CD8-positive, alpha-beta memory T cell (primary cell): ENCODE measurements around the gene ZNF598. TPM values are rescaled to one million over a fixed set of nuclear protein-coding genes. Genes with fewer than 3 reads are reported as not detected.

Experiments used
- CTCF ChIA-PET: fragments of 350-600 bp; sonication (Branson Sonifier 250); formaldehyde crosslinking; loops from one replicate; lab custom pipeline; 2021; ENCODE audit warnings: antibody characterized with exemption; lab: Charles Lee
- POLR2A ChIA-PET: fragments of 350-600 bp; sonication (Branson Sonifier 250); formaldehyde crosslinking; loops from one replicate; lab custom pipeline; 2021; ENCODE audit warnings: antibody characterized with exemption; lab: Charles Lee
- DNase-seq, 5 donors: peaks; one replicate each; pipeline versions ENCODE4 v3.0.0 to v3.0.0-alpha.2; 2020 to 2022; ENCODE audit warnings: mixed read lengths in 1 of 5
- H3K27ac ChIP-seq: one replicate; pipeline ENCODE4 v1.7.0; 2013; ENCODE audit warnings: low read depth, mild to moderate bottlenecking, low read length, moderate library complexity
- H3K27me3 ChIP-seq: 2 replicates; pipeline ENCODE4 v1.7.0; 2013; ENCODE audit warnings: low read length, mild to moderate bottlenecking; ENCODE audit not compliant: insufficient read depth, poor library complexity, severe bottlenecking
- H3K36me3 ChIP-seq: 2 replicates; pipeline ENCODE4 v1.7.0; 2013; ENCODE audit warnings: mild to moderate bottlenecking, low read length, moderate library complexity; ENCODE audit not compliant: insufficient read depth
- H3K4me1 ChIP-seq: 2 replicates; pipeline ENCODE4 v1.7.0; 2013; ENCODE audit warnings: mild to moderate bottlenecking, low read length, moderate library complexity; ENCODE audit not compliant: insufficient read depth
- H3K4me3 ChIP-seq: 2 replicates; pipeline ENCODE4 v1.7.0; 2013; ENCODE audit warnings: mild to moderate bottlenecking, low read length
- H3K9me3 ChIP-seq: 2 replicates; pipeline ENCODE4 v1.7.0; 2013; ENCODE audit warnings: mild to moderate bottlenecking, low read length
- H3K27ac Mint-ChIP-seq, 8 donors: one replicate each; pipeline ENCODE4 v1.8.0; 2020 to 2021; ENCODE audit warnings: mixed read lengths in 8 of 8, mild to moderate bottlenecking in 6 of 8, inconsistent platforms in 3 of 8, moderate library complexity in 3 of 8
- H3K27me3 Mint-ChIP-seq, 2 donors: one replicate each; pipeline ENCODE4 v1.8.0; 2020 to 2021; ENCODE audit warnings: mixed read lengths in 2 of 2, mild to moderate bottlenecking in 1 of 2, moderate library complexity in 1 of 2
- H3K36me3 Mint-ChIP-seq, 3 donors: one replicate each; pipeline ENCODE4 v1.8.0; 2020 to 2021; ENCODE audit warnings: mixed read lengths in 3 of 3, inconsistent platforms in 1 of 3, mild to moderate bottlenecking in 1 of 3
- H3K4me1 Mint-ChIP-seq, 3 donors: one replicate each; pipeline ENCODE4 v1.8.0; 2020 to 2021; ENCODE audit warnings: mixed read lengths in 3 of 3, inconsistent platforms in 1 of 3, mild to moderate bottlenecking in 1 of 3
- H3K4me3 Mint-ChIP-seq, 7 donors: one replicate each; pipeline ENCODE4 v1.8.0; 2020 to 2021; ENCODE audit warnings: mixed read lengths in 7 of 7, mild to moderate bottlenecking in 6 of 7, moderate library complexity in 4 of 7, inconsistent platforms in 2 of 7
- H3K9me3 Mint-ChIP-seq, 5 donors: one replicate each; pipeline ENCODE4 v1.8.0; 2020 to 2022; ENCODE audit warnings: mixed read lengths in 5 of 5, mild to moderate bottlenecking in 3 of 5, moderate library complexity in 2 of 5, inconsistent platforms in 1 of 5
- polyA plus RNA-seq: library from polyadenylated mRNA; unstranded; fragments of 300-500 nt; fragmentation: Illumina TruSeq; gene quantifications from one replicate; pipeline ENCODE4 v1.2.3, GENCODE V29; 2021
- total RNA-seq, 2 experiments: library from RNA; stranded (reverse); gene quantifications; one replicate each; pipeline ENCODE4 v1.2.3, GENCODE V29; 2021

The ZNF598 gene
- total and polyA plus RNA-seq, 3 experiments from 2014 or later, result 11.3 to 96.6 (median 91.8) TPM

DNA sequence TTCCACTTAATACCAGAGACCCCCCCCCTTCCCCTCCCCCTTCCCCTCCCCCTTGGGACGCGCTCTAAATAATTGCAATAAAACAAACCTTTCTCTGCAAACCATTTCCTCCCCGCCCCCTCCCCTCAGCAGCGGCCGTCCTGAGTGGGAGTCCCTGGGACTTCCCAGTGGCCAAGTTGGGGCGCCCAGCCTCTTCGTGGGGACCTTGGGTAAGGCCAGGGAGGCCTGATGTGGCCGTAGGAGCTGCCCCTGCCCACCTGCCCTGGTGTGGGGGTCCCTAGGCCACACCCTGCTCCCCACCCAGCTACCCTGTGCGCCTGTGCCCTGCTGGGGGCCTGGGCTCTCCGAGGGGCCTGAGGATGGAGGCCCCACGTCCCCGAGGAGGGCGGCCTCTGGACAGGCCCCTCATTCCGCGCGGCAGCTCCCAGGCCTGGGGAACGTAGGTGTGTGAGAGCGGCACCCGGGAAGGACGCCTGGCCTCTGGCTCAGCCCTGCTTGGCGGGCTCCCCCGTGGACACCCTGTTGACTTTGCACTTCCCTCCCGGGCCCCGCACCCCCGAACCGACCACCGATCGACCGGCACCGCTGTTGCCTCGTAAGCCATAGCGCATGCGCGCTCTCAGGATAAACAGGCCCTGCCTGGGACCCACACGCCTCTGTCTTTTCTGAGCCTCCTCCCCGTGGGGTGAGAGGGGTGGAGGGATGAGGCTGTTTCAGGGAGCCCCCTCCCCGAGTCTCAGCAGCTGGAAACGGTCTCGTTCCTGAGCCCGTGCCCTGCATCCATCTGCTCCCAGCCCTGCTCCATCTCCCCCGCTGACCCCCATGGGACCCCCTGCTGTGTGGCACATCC is 29.0 kb upstream of the ZNF598 start:
- Mint-ChIP-seq H3K4me1 (no peaks in the 10 kb centered on the region), H3K4me3 (no peak overlapping the region), H3K27ac (no peak overlapping the region), H3K9me3 (no peaks in the 10 kb centered on the region), H3K36me3 (no peaks in the 10 kb centered on the region), H3K27me3 (no peaks in the 10 kb centered on the region)
- H3K9me3 ChIP-seq, result no peaks in the 10 kb centered on the region
- no peaks in the 10 kb centered on the region for H3K36me3 ChIP-seq
- H3K4me3 ChIP-seq, result no peak overlapping the region
- H3K27me3 ChIP-seq, result no peaks in the 10 kb centered on the region
- ChIA-PET CTCF (interaction anchor here (1.3 to 2.1 kb wide), 2 partner anchors 16 to 102 kb away, joined by 4 to 8 read pairs; no protein-coding TSS in a partner anchor), POLR2A (interaction anchor here (0.7 kb wide), 1 partner anchor 414 kb away, joined by 3 read pairs; no protein-coding TSS in a partner anchor)
- H3K4me1 ChIP-seq, result no peaks in the 10 kb centered on the region
- no peak overlapping the region for H3K27ac ChIP-seq
- no peak for DNase-seq

DNA sequence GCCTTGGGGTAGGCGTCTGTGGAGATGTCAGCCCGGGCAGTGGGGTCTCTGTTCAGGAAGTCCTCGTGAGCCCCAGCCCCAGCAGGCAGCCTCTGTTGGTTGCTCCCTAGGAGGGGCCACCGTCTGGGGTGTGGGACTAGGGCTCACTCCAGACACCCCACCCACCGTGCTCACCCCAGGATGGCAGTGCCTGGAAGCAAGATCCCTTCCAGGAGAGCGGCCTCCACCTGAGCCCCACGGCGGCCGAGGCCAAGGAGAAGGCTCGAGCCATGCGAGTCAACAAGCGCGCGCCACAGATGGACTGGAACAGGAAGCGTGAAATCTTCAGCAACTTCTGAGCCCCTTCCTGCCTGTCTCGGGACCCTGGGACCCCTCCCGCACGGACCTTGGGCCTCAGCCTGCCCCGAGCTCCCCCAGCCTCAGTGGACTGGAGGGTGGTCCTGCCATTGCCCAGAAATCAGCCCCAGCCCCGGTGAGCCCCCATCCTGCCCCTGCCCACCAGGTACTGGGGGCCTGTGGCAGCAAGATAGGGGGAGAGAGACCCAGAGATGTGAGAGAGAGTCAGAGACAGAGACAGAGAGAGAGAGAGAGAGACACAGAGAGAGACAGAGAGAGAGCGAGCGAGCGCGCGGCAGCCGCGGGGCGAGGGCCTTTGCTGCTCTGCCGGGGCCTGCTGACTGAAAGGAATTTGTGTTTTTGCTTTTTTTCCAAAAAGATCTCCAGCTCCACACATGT is 28.2 kb upstream of the ZNF598 start:
- no peaks in the 10 kb centered on the region for H3K9me3 Mint-ChIP-seq
- H3K27ac Mint-ChIP-seq, result no peak overlapping the region
- ChIA-PET POLR2A (no interaction called here), CTCF (no interaction called here)
- no peaks in the 10 kb centered on the region for H3K9me3 ChIP-seq
- no peaks in the 10 kb centered on the region for H3K36me3 Mint-ChIP-seq
- no peaks in the 10 kb centered on the region for H3K4me1 ChIP-seq
- H3K27me3 Mint-ChIP-seq, result no peaks in the 10 kb centered on the region
- H3K27me3 ChIP-seq, result no peaks in the 10 kb centered on the region
- no peak for DNase-seq
- H3K4me1 Mint-ChIP-seq, result no peaks in the 10 kb centered on the region
- no peaks in the 10 kb centered on the region for H3K36me3 ChIP-seq
- H3K27ac ChIP-seq, result no peak overlapping the region
- H3K4me3 Mint-ChIP-seq, result no peak overlapping the region
- no peak overlapping the region for H3K4me3 ChIP-seq

DNA sequence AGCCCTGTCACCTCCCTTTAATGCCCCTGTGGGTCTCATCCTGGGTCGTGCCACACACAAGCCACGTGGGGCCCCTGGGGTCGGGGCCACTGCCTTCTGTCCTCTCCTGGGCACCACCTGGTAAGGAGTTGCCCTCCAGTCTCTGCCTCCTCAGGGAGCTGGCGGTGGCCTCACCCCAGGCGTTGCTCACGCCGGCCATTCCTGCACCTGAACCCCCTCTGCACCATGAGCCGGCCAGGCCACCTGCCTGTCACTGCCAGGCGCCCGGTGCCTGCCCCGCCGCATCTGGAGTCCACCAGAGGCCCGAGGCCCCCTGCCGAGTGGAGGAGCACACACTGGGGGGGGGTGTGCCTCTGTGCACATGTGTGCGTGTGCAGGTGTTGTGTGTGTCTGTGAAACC is 27.5 kb upstream of the ZNF598 start:
- Histone ChIP-seq H3K9me3 (no peaks in the 10 kb centered on the region), H3K4me3 (no peak overlapping the region), H3K4me1 (no peaks in the 10 kb centered on the region), H3K36me3 (no peaks in the 10 kb centered on the region), H3K27ac (no peak overlapping the region), H3K27me3 (no peaks in the 10 kb centered on the region)
- no peaks in the 10 kb centered on the region for H3K36me3 Mint-ChIP-seq
- ChIA-PET POLR2A (interaction anchor here (2.0 kb wide), 1 partner anchor 10 kb away, joined by 6 read pairs; the partner anchor contains the start of genes NTHL1 and TSC2), CTCF (no interaction called here)
- H3K27ac Mint-ChIP-seq, result no peak overlapping the region
- no peak for DNase-seq
- H3K4me3 Mint-ChIP-seq, result no peak overlapping the region
- no peaks in the 10 kb centered on the region for H3K27me3 Mint-ChIP-seq
- H3K9me3 Mint-ChIP-seq, result no peaks in the 10 kb centered on the region
- H3K4me1 Mint-ChIP-seq, result no peaks in the 10 kb centered on the region

DNA sequence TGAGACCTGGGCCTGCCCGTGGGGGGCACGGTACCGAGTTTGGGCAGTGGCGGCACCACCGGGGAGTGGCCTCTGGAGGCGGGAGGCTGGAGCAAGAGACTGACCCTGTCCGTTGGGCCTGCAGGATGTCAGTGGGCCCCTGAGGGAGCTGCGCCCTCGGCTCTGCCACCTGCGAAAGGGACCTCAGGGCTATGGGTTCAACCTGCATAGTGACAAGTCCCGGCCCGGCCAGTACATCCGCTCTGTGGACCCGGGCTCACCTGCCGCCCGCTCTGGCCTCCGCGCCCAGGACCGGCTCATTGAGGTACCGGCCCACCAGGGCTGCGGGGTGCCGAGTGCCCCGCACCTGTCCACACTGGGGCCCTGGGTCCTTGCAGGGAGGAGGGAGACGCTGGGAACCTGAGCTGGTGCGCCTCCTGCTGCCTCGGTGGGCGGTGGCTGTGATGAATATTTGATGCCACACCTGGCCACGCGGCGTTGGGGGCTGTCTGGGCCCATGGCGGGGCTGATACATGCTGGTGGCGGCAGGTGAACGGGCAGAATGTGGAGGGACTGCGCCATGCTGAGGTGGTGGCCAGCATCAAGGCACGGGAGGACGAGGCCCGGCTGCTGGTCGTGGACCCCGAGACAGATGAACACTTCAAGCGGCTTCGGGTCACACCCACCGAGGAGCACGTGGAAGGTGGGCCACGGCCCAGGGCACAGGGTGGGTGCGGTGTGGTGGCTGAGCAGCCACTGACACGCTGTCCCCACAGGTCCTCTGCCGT is 26.8 kb upstream of the ZNF598 start:
- H3K4me1 ChIP-seq, result no peaks in the 10 kb centered on the region
- no peaks in the 10 kb centered on the region for H3K9me3 ChIP-seq
- Mint-ChIP-seq H3K36me3 (no peaks in the 10 kb centered on the region), H3K9me3 (no peaks in the 10 kb centered on the region), H3K4me3 (no peak overlapping the region), H3K4me1 (no peaks in the 10 kb centered on the region), H3K27me3 (no peaks in the 10 kb centered on the region), H3K27ac (no peak overlapping the region)
- CTCF ChIA-PET, result no interaction called here
- H3K36me3 ChIP-seq, result no peaks in the 10 kb centered on the region
- no peaks in the 10 kb centered on the region for H3K27me3 ChIP-seq
- H3K27ac ChIP-seq, result no peak overlapping the region
- POLR2A ChIA-PET, result interaction anchor here (2.0 kb wide), 1 partner anchor 11 kb away, joined by 6 read pairs; the partner anchor contains the start of genes NTHL1 and TSC2
- H3K4me3 ChIP-seq, result no peak overlapping the region
- DNase-seq, result no peak

DNA sequence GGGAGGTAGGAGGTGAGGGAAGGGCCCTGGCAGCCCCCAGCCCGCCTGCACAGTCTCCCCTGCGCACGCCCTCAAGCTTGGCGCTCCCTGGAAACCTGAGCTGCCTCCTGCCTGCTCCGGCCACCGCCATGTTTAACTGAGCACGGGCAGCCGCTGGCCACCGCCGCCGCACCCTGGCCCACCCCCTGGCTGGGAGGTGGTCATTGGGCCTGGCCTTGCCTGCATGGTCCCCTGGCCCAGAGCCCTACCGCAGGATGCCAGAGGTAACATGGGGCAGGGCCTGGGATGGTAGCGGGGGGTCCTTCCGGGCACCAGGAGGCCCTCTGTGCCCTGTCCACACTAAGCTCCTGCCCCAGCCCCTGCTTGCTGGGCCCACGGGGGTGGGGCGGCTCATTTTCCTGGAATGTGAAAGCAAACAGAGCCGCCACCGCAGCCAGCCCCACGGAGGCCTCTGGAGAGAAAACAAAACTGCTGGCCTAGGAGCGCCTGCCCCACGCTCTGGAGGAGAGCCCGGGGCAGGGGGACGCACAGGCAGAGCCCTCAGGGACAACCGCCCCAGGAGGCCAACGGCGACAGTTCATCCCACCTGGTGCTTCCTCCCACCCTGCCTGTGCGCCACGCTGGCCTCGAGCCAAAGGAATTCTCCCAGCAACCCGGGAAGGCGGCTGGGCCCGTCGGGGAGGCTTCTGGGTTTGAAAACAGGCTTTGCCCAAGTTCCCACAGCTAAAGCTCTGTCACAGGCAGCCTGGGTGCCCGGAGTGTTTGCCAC is 26.0 kb upstream of the ZNF598 start:
- H3K9me3 Mint-ChIP-seq, result no peaks in the 10 kb centered on the region
- Histone ChIP-seq H3K27me3 (no peaks in the 10 kb centered on the region), H3K4me3 (no peak overlapping the region), H3K27ac (no peak overlapping the region), H3K9me3 (no peaks in the 10 kb centered on the region), H3K4me1 (no peaks in the 10 kb centered on the region), H3K36me3 (no peaks in the 10 kb centered on the region)
- ChIA-PET CTCF (no interaction called here), POLR2A (interaction anchor here (2.0 kb wide), 1 partner anchor 12 kb away, joined by 6 read pairs; the partner anchor contains the start of genes NTHL1 and TSC2)
- DNase-seq, result no peak
- H3K4me3 Mint-ChIP-seq, result no peak overlapping the region
- H3K27me3 Mint-ChIP-seq, result no peaks in the 10 kb centered on the region
- H3K4me1 Mint-ChIP-seq, result no peaks in the 10 kb centered on the region
- H3K27ac Mint-ChIP-seq, result peak overlapping the region in 1 of 8 donors; percentile 38
- no peaks in the 10 kb centered on the region for H3K36me3 Mint-ChIP-seq

DNA sequence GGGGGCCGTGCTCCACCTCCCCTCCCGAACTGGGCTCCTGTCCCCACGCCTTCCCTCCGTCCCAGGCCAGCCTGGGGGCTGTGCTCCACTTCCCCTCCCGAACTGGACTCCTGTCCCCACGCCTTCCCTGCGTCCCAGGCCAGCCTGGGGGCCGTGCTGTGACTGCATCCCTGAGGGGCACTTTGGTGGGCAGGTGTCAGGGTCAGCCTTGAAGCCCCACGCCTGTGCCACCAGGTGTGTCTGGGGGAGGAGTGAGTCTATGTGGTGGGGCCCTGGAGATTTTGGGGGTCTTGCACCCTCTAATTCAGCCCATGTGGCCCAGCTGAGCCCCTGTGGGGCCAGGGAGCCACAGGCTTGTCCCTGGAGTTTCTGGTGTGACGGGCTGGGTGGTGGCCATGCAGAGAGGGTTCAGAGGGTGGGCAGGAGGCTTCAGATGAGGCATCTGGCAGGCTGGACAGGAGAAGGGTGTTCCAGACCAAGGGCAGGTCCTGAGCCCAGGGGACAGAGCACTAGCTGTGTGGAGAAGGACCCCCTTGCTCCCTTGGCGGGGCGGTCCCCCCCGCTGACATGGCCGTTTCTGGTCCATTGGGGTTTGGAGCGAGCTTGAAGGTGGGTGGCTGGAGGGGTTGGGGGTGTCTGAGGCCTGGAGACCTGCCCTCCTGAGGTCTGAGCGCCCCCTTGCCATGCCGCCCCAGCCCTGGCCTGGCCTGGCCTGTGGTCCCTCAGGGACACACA is 25.2 kb upstream of the ZNF598 start:
- Histone ChIP-seq H3K4me3 (no peak overlapping the region), H3K4me1 (no peaks in the 10 kb centered on the region), H3K27me3 (no peaks in the 10 kb centered on the region), H3K9me3 (no peaks in the 10 kb centered on the region), H3K36me3 (no peaks in the 10 kb centered on the region), H3K27ac (peak overlapping the region; percentile 43)
- ChIA-PET CTCF (no interaction called here), POLR2A (interaction anchor here (2.0 kb wide), 1 partner anchor 13 kb away, joined by 6 read pairs; the partner anchor contains the start of genes NTHL1 and TSC2)
- no peaks in the 10 kb centered on the region for H3K36me3 Mint-ChIP-seq
- no peak overlapping the region for H3K4me3 Mint-ChIP-seq
- no peak for DNase-seq
- no peaks in the 10 kb centered on the region for H3K9me3 Mint-ChIP-seq
- no peaks in the 10 kb centered on the region for H3K4me1 Mint-ChIP-seq
- no peak overlapping the region for H3K27ac Mint-ChIP-seq
- no peaks in the 10 kb centered on the region for H3K27me3 Mint-ChIP-seq
